K562 (cell line): ENCODE results near the gene DAZAP1. TPM values are rescaled to one million over a fixed set of nuclear protein-coding genes. Genes with fewer than 3 reads are reported as not detected.

Experiments
- ASH1L ChIP-seq: fragments of 450-650 bp; IDR thresholded peaks from 2 replicates; pipeline ENCODE4 v1.6.1; 2018; ENCODE audit warnings: borderline replicate concordance, mild to moderate bottlenecking, low read depth; ENCODE audit not compliant: partially characterized antibody
- ATF7 ChIP-seq: fragments of 450-650 bp; IDR thresholded peaks from 2 replicates; pipeline ENCODE4 v1.7.1; 2014; ENCODE audit warnings: mild to moderate bottlenecking, moderate library complexity
- CBFA2T2 ChIP-seq: fragments of 450-650 bp; conservative IDR thresholded peaks from 2 replicates; pipeline ENCODE4 v1.6.1; 2017; ENCODE audit warnings: mild to moderate bottlenecking
- CBX1 ChIP-seq: sonication (generic); IDR thresholded peaks from 2 replicates; pipeline ENCODE4 v1.6.1; 2016; ENCODE audit warnings: antibody characterized with exemption, low read depth, mild to moderate bottlenecking
- CC2D1A ChIP-seq: fragments of 450-650 bp; IDR thresholded peaks from 2 replicates; pipeline ENCODE4 v1.6.1; 2017; ENCODE audit warnings: mild to moderate bottlenecking
- CCNT2 ChIP-seq: IDR thresholded peaks from 2 replicates; pipeline ENCODE4 v1.6.1; 2011; ENCODE audit warnings: borderline replicate concordance, low read depth, mild to moderate bottlenecking, moderate library complexity, mixed read lengths, low read length; ENCODE audit not compliant: insufficient read length; ENCODE audit errors: extremely low read depth
- E2F1 ChIP-seq: sonication (generic); formaldehyde crosslinking; IDR thresholded peaks from 2 replicates; pipeline ENCODE4 v1.8.1; 2023; ENCODE audit warnings: mild to moderate bottlenecking, missing genetic modification reagents, moderate library complexity
- ERF ChIP-seq: fragments of 450-650 bp; formaldehyde crosslinking; IDR thresholded peaks from 2 replicates; pipeline ENCODE4 v1.4.0; 2020; ENCODE audit warnings: mild to moderate bottlenecking, mixed read lengths
- ETV6 ChIP-seq, 3 experiments: fragments of 150-350 bp in 1 of 3; sonication (generic) in 1 of 3; formaldehyde crosslinking in 1 of 3; IDR thresholded peaks; 2 replicates each; pipeline versions ENCODE4 v1.6.1 to v1.8.0; 2014 to 2022; ENCODE audit warnings: borderline replicate concordance in 2 of 3, low read depth in 2 of 3, antibody characterized with exemption in 1 of 3, low read length in 1 of 3, mild to moderate bottlenecking in 1 of 3, missing genetic modification reagents in 1 of 3
- EWSR1 ChIP-seq: fragments of 450-650 bp; IDR thresholded peaks from 2 replicates; pipeline ENCODE4 v1.6.1; 2018; ENCODE audit warnings: borderline replicate concordance, mild to moderate bottlenecking, low read depth, moderate library complexity; ENCODE audit not compliant: partially characterized antibody
- HMG20A ChIP-seq: fragments of 450-650 bp; formaldehyde crosslinking; conservative IDR thresholded peaks from 2 replicates; pipeline ENCODE4 v1.4.0; 2020; ENCODE audit warnings: mild to moderate bottlenecking, mixed read lengths
- HNRNPUL1 ChIP-seq: fragments of 200-400 bp; formaldehyde crosslinking; IDR thresholded peaks from 2 replicates; pipeline ENCODE4 v1.6.1; 2017; ENCODE audit warnings: low read length
- LARP7 ChIP-seq: fragments of 450-650 bp; IDR thresholded peaks from 2 replicates; pipeline ENCODE4 v1.6.1; 2016
- MBD2 ChIP-seq: sonication (generic); IDR thresholded peaks from 2 replicates; pipeline ENCODE4 v1.6.1; 2016; ENCODE audit warnings: low read depth, borderline replicate concordance
- MCM5 ChIP-seq: fragments of 450-650 bp; IDR thresholded peaks from 2 replicates; pipeline ENCODE4 v1.6.1; 2016; ENCODE audit warnings: low read depth
- MECOM ChIP-seq: fragments of 250-450 bp; sonication (Bioruptor Pico); IDR thresholded peaks from 2 replicates; pipeline ENCODE4 v1.8.0; 2022; ENCODE audit warnings: inconsistent platforms
- NFE2L1 ChIP-seq: fragments of 450-650 bp; IDR thresholded peaks from 2 replicates; pipeline ENCODE4 v1.6.1; 2016; ENCODE audit warnings: missing genetic modification characterization, low read depth, mild to moderate bottlenecking, missing compliant biosample characterization, moderate library complexity, borderline replicate concordance
- PYGO2 ChIP-seq: fragments of 450-650 bp; IDR thresholded peaks from 2 replicates; pipeline ENCODE4 v1.6.1; 2016; ENCODE audit warnings: mild to moderate bottlenecking, missing genetic modification characterization, moderate library complexity, missing compliant biosample characterization
- RAD21 ChIP-seq, 2 experiments: fragments of 250-450 bp in 1 of 2; fragments of 450-650 bp in 1 of 2; sonication (Bioruptor Pico) in 1 of 2; formaldehyde crosslinking in 1 of 2; IDR thresholded peaks in 1 of 2; conservative IDR thresholded peaks in 1 of 2; 2 replicates each; pipeline versions ENCODE4 v1.4.0 to v1.8.0; 2020 to 2022; ENCODE audit warnings: mild to moderate bottlenecking in 2 of 2, moderate library complexity in 1 of 2
- SIRT6 ChIP-seq: IDR thresholded peaks from one replicate; pipeline ENCODE4 v1.6.1; 2012; ENCODE audit warnings: low read depth, mild to moderate bottlenecking, control low read depth, inconsistent platforms, low read length, moderate library complexity
- SMARCA4 ChIP-seq: fragments of 450-650 bp; IDR thresholded peaks from 2 replicates; pipeline ENCODE4 v1.6.1; 2016
- SRF ChIP-seq, 2 experiments: fragments of 250-450, 450-650 bp in 1 of 2; sonication (Bioruptor Pico) in 1 of 2; sonication (generic) in 1 of 2; formaldehyde crosslinking; IDR thresholded peaks; 2 replicates each; pipeline versions ENCODE4 v1.5.0 to v1.5.1; 2020 to 2022; ENCODE audit warnings: mild to moderate bottlenecking in 1 of 2, missing genetic modification reagents in 1 of 2
- STAT5B ChIP-seq: fragments of 250-450 bp; sonication (Bioruptor Pico); IDR thresholded peaks from 2 replicates; pipeline ENCODE4 v1.8.0; 2021; ENCODE audit warnings: mild to moderate bottlenecking, inconsistent platforms
- SUPT5H ChIP-seq: fragments of 450-650 bp; IDR thresholded peaks from 2 replicates; pipeline ENCODE4 v1.6.1; 2016
- TAF9B ChIP-seq: fragments of 450-650 bp; IDR thresholded peaks from 2 replicates; pipeline ENCODE4 v1.6.1; 2018; ENCODE audit warnings: mild to moderate bottlenecking; ENCODE audit not compliant: partially characterized antibody
- U2AF1 ChIP-seq: fragments of 200-400 bp; formaldehyde crosslinking; optimal IDR thresholded peaks from 2 replicates; pipeline ENCODE3; 2017; ENCODE audit warnings: mild to moderate bottlenecking, low read depth, low read length, moderate library complexity
- ZKSCAN1 ChIP-seq: fragments of 150-350 bp; IDR thresholded peaks from 2 replicates; pipeline ENCODE4 v1.6.1; 2016; ENCODE audit warnings: low read depth, low read length
- ZNF174 ChIP-seq: fragments of 250-450 bp; sonication (Bioruptor Pico); IDR thresholded peaks from 2 replicates; pipeline ENCODE4 v1.4.0; 2020; ENCODE audit warnings: mild to moderate bottlenecking
- ZNF263 ChIP-seq: sonication (generic); formaldehyde crosslinking; IDR thresholded peaks from 2 replicates; pipeline ENCODE4 v1.8.0; 2022; ENCODE audit warnings: mild to moderate bottlenecking, missing genetic modification reagents, borderline replicate concordance
- ZNF699 ChIP-seq: fragments of 250-450 bp; sonication (Bioruptor Pico); IDR thresholded peaks from 2 replicates; pipeline ENCODE4 v1.8.0; 2021; ENCODE audit warnings: mild to moderate bottlenecking, moderate library complexity; ENCODE audit not compliant: insufficient replicate concordance
- polyA plus RNA-seq, 8 experiments: library from polyadenylated mRNA; depleted of rRNA in 4 of 8; stranded (reverse) in 5 of 8; unstranded in 3 of 8; fragments of >200 nt; fragmentation: Nextera tagmentation in 2 of 8; fragmentation: Illumina TruSeq in 1 of 8; extraction: Ambion mirVana in 2 of 8; extraction: Trizol in 1 of 8; gene quantifications; 2 replicates each; pipeline versions ENCODE4 v1.2.1 to v1.2.3, GENCODE V29; 2011 to 2014; ENCODE audit warnings: inconsistent platforms in 1 of 8, missing spikeins in 1 of 8
- total RNA-seq, 7 experiments: library from RNA; depleted of rRNA in 6 of 7; stranded (reverse); fragments of >200 nt in 6 of 7; fragmentation: Illumina TruSeq in 2 of 7; extraction: Trizol in 2 of 7; gene quantifications; 2 replicates each; pipeline versions ENCODE4 v1.2.1 to v1.2.3, GENCODE V29; 2011 to 2021; ENCODE audit warnings: low replicate concordance in 1 of 7

Gene DAZAP1
- total and polyA plus RNA-seq, 9 of the 15 experiments (the other 6 are each of a cell fraction or from before 2014, with no cell fraction given): 10.8 to 289 (median 142) TPM

DNA sequence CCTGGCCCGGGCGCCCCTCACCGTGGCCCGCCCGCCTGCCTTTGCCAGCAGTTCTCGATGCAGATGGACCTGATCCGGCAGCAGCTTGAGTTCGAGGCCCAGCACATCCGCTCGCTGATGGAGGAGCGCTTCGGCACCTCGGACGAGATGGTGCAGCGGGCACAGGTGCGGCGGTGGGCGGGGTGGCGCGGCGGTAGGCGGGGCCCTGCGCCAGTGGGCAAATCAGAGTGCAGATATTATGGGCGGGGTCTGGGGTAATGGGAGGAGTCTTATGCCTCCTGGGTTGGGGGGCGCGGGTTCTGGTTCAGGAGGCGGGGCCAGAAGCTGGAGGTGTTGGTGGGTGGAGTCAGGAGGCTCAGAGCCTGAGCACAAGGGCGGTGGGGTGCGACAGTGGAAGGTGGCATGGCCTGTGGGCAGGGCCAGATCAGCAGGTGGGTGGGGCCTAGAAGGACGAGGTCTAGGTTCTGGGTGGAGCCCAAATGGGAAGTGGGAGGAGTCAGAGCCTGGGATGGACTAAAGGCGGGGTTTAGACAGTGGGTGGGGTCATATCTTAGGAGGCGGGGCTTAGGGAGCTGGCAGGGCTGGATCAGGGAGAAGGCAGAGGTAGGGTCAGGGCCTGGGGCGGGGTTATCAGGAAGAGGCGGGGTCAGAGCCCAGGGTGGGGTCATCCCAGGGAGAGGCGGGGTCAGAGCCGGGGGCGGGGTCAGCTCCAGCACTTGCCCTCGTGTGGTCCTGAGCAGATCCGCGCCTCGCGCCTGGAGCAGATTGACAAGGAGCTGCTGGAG lies 48.1 kb downstream of the DAZAP1 start (continued):
- no peak for TF ChIP-seq E2F1 (CRISPR knock-in tag)
- TF ChIP-seq ATF7: 0 out of 2 replicates have a peak, but pooled peaks have one; percentile 16
- TF ChIP-seq SIRT6: no peak
- no peak for TF ChIP-seq MCM5
- no peak for TF ChIP-seq HMG20A (CRISPR knock-in tag)
- TF ChIP-seq CC2D1A: no peak
- TF ChIP-seq U2AF1: no peak
- no peak for TF ChIP-seq ZNF263 (CRISPR knock-in tag)
- TF ChIP-seq MBD2: 0 out of 2 replicates have a peak, but pooled peaks have one; percentile 12
- TF ChIP-seq ERF (CRISPR knock-in tag): no peak
- no peak for TF ChIP-seq ZKSCAN1
- TF ChIP-seq CBX1: no peak
- no peak for TF ChIP-seq MECOM (CRISPR knock-in tag)
- no peak for TF ChIP-seq ASH1L
- no peak for TF ChIP-seq SMARCA4
- no peak; a peak in 1 of 4 replicates for TF ChIP-seq SRF (CRISPR knock-in tag; IDR thresholded peaks at IDR 0.05)
- TF ChIP-seq STAT5B: no peak
- no peak for TF ChIP-seq EWSR1
- TF ChIP-seq RAD21 (CRISPR knock-in tag; conservative IDR thresholded peaks at IDR 0.05 in 1 of 2, IDR thresholded peaks at IDR 0.05 in 1 of 2): no peak
- no peak for TF ChIP-seq ZNF174 (CRISPR knock-in tag)
- TF ChIP-seq NFE2L1: no peak
- no peak for TF ChIP-seq ETV6 (IDR thresholded peaks at IDR 0.05; ENCODE audit: borderline replicate concordance in 1 of 2, low read depth in 2 of 2, low read length in 1 of 2)
- no peak for TF ChIP-seq ETV6 (CRISPR knock-in tag; IDR thresholded peaks at IDR 0.05; ENCODE audit: borderline replicate concordance)
- TF ChIP-seq PYGO2 (tag): no peak
- TF ChIP-seq LARP7: 0 out of 2 replicates have a peak, but pooled peaks have one; percentile 26
- TF ChIP-seq CCNT2: peak; percentile 31
- TF ChIP-seq TAF9B: no peak
- no peak for TF ChIP-seq HNRNPUL1
- peak; percentile 70 for TF ChIP-seq SUPT5H
- no peak for TF ChIP-seq ZNF699
- no peak for TF ChIP-seq CBFA2T2
